ACHN (cell line): ENCODE measurements around the gene LYZL1.
"Not testable (repeated sequence)": the region's sequence is repeated elsewhere in the genome, so short reads cannot be mapped to it uniquely, and the experiment has no call there.

Experiments used
- DNase-seq: peaks from one replicate; pipeline ENCODE4 v3.0.0-alpha.2; 2015
- in situ Hi-C: cut with HindIII; loops from 2 replicates; pipeline ENCODE4 v1.10.0; 2017; ENCODE audit warnings: low sequenced_read_pairs, low pct_ligation_motif_present, low pct_unique_long_range_greater_than_20kb

Gene LYZL1

DNA sequence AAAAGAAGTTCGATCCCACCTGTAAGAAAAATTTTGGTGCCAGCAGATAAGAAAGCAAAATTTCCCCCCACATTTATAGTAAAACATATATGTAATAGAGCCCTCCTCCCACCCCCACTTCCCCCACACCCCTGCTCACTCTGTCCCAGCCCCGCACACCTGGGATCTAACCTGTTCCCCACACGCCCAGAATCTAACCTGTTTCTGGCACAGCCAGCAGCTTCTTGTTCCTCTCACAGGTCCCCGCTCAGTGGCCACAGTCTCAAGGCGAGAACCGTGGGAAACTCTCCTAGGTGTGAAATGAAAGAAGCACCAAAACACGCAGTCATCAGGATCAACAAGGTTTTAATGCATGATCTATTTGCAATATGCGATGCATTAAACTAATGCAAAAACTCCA lies 32.8 kb downstream of the LYZL1 start:
- in situ Hi-C loops, result no loop called here
- DNase-seq, result no peak

GRCh38 chr10:29322918-29323317 lies 34.0 kb downstream of the LYZL1 start:
- DNase-seq, result no peak
- in situ Hi-C loops, result no loop called here

GRCh38 chr10:29323367-29323766 lies 34.5 kb downstream of the LYZL1 start:
- in situ Hi-C loops, result no loop called here
- DNase-seq, result no peak

- DNase-seq, result no peak
- in situ Hi-C loops, result no loop called here
Measured at GRCh38 chr10:29324220-29324841, 35.5 kb downstream of the LYZL1 start.

DNA sequence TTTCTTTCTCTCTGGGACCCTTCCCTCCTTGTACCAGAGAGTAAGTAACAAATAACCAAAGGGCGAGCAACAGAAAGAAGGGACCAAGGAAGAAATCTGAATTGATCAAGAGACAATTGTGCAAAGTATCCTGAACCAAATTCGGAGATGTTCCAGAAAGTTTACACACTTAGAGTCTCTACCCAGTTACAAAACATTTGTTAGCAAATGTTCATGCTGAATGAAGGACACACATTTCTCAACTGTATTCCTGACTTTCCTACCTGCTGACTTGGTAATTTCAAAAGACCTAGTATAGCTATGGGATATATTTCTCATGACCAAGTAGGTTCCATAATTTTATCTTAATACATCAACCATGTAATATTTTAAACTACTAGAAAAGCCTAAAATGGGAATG lies 37.4 kb downstream of the LYZL1 start:
- DNase-seq, result no peak
- in situ Hi-C loops, result no loop called here

DNA sequence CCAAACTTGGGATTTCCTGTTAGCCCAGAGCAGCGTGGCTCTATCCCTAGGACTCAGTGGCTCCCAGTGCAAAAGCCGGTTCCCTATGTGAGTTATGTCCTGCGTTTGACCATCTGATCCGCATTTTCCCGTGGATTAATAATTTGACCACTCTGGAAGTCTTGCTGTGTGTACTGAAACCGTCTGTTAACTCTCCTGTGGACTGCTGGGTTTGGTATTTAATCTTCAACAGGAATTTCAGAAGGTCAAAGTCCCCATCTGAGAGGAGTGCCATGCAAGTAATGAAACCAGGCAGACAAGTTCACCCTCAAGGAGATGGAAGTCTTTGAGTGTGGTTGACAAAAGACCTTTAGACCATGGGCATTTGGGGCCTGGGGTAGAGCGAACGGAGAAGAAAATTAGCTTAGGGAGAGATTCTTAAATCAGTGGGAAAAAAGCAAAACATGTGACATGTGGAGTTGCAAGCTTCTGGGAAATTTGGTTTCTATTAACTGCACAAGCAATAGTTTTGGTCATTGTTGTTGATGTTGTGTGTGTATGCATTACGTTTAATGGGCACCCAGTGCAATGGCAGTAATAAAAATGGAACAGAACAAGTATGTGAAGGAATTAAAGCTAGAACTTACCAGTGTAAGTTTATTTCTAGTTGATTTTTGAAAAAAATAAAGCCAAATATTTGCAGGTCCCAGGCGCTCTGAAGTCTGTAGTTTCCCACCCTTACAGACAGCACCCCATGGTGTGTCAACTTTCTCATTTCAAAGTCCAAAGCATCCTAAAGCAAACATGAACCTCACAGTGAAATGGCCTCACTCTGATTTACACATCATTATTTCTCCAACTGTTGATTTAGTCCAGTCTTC lies 38.2 kb downstream of the LYZL1 start:
- DNase-seq, result no peak
- in situ Hi-C loops, result no loop called here

GRCh38 chr10:29327746-29328102 lies 38.9 kb downstream of the LYZL1 start:
- in situ Hi-C loops, result no loop called here
- no peak for DNase-seq

DNA sequence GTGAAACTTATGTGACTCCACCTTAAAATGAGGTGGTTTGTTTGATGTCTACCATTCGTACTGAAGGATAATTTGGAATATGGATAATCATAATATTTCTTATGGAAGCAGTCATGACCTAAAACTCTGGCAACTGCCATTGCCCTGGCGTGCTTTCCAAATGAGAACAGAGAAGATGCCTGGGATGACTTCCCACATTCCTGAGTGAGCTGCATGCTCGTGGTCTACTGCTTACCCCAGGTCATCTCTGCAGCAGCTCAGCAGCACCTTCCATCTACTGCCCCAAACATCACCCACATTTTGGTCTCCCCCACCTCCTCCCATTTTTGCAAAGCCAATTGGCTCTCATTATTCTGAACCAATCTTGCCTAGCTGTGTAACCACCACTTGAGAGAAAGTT lies 40.1 kb downstream of the LYZL1 start:
- no peak for DNase-seq
- in situ Hi-C loops, result no loop called here

GRCh38 chr10:29329420-29329819 lies 40.5 kb downstream of the LYZL1 start:
- in situ Hi-C loops, result no loop called here
- no peak for DNase-seq

DNA sequence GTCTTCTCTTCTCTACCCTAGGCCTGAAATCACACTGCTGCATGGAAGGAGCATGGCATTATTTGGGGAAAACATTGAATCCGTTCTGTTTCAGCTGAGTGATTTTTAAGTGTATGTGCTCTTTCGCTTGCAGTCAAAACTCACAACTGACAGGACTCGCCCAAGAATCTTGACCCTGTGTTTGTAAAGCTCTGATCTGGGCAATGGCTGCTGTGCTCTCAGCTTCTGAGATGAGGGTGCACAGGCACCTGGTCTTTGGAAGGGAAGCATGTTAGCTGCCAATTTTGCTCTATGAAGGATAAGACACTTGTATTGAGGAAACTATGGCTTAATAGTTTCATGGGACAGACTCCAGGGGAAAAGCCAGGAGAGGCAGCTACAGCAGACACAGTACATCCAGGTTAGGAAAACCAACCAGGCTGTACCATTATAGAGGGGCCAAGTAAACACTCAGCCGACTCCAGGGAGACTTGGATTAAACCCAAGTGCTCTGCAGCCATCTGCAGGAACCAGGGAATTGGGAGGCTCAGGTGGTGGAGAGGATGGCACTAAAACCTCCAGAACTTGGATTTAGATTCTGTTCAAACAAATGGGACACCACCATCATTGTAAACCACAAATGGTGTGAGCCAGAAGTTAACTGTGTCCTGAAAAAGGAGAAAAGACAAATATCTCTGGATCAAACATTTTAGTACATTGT lies 43.3 kb downstream of the LYZL1 start:
- DNase-seq, result no peak
- in situ Hi-C loops, result no loop called here

GRCh38 chr10:29332761-29333148 lies 43.9 kb downstream of the LYZL1 start:
- no peak for DNase-seq
- in situ Hi-C loops, result no loop called here

DNA sequence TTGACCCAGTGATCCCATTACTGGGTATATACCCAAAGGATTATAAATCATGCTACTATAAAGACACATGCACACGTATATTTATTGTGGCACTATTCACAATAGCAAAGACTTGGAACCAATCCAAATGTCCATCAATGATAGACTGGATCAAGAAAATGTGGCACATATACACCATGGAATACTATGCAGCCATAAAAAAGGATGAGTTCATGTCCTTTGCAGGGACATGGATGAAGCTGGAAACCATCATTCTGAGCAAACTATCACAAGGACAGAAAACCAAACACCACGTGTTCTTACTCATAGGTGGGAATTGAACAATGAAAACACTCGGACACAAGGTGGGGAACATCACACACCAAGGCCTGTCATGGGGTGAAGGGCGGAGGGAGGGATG lies 48.7 kb downstream of the LYZL1 start:
- DNase-seq, in situ Hi-C loops: not testable (repeated sequence)

GRCh38 chr10:29343607-29344038 lies 54.8 kb downstream of the LYZL1 start:
- DNase-seq, result no peak
- in situ Hi-C loops, result no loop called here

GRCh38 chr10:29344073-29344820 lies 55.4 kb downstream of the LYZL1 start:
- DNase-seq, result no peak

GRCh38 chr10:29345144-29345909 lies 56.5 kb downstream of the LYZL1 start:
- DNase-seq, result no peak
- in situ Hi-C loops, result no loop called here

More at GRCh38 chr10:29344073-29344820, 55.4 kb downstream of the LYZL1 start:
- in situ Hi-C loops, result no loop called here

DNA sequence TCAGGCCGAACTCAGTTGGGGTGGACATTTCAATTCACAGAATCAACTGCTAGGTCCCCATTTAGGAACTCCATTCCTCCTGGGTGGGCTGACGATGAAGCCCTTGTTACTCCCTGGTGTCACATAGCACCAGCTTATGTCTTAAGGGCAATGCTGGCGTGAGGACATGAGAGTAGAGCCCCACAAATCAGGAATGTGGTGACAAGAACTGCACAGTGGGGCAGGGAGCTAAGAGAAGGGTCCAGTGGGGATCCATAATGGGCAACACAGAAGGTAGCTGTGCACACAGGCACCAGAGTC lies 57.0 kb downstream of the LYZL1 start:
- in situ Hi-C loops, result no loop called here
- DNase-seq, result no peak

DNA sequence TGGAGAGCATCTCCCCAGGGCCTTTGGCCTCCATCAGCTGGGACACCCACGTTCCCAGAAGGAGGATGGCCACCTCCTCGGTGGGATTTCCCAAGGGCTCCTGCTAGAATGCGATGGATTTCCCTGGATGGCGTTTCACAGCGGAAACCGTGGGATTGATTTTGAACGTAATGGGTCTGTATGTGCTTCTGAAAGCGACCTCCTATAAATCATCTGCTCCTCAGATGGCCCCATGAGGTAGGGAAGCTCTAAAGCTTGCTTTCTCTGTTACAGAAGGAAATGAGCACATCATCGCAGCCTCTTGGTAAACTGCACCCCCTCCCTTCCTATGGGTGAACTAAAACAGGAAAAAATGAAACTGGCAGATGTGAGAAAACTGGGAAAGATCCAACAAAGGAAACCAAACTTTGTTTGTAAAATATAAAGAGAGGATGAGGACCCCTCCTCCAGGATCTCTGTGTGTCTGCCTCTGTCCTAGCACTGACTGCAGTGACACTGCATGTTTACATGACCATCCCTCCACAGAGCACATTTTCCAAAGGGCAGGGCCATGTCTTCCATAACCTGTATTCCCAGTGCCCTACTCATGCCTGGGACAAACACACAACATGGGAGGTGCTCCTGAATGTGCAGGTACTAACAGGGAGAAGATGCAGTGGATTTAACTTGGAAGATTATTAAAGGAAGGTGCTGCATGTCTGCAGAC lies 57.6 kb downstream of the LYZL1 start:
- no peak for DNase-seq
- in situ Hi-C loops, result no loop called here

DNA sequence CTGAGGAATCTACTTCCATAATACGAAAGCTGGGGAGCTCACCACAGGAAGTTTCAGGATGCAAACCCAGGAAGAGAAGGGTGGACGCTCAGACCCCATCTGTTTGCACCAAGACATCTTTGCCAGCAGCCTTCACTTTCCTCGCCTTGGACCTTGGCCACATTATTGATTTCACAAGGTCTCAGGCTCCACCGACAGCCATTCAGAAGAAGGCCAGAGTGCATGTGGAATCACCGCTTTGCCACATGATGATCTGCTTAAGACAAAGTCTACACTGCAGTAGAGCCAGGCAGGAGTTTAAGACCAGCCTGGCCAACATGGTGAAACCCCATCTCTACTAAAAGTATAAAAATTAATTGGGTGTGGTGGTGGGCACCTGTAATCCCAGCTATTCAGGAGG lies 60.0 kb downstream of the LYZL1 start:
- no peak for DNase-seq
- in situ Hi-C loops, result no loop called here
